GM18520 (cell line): Measurements from ENCODE around the gene IQCM.
A peak's percentile ranks its signal among the peaks of the same experiment; 100 is the strongest.

Source experiments
- ATAC-seq: cut with Tn5 transposase; IDR thresholded peaks from one replicate; pipeline ENCODE4 v1.9.1; 2021; ENCODE audit not compliant: unreplicated experiment

IQCM gene

DNA sequence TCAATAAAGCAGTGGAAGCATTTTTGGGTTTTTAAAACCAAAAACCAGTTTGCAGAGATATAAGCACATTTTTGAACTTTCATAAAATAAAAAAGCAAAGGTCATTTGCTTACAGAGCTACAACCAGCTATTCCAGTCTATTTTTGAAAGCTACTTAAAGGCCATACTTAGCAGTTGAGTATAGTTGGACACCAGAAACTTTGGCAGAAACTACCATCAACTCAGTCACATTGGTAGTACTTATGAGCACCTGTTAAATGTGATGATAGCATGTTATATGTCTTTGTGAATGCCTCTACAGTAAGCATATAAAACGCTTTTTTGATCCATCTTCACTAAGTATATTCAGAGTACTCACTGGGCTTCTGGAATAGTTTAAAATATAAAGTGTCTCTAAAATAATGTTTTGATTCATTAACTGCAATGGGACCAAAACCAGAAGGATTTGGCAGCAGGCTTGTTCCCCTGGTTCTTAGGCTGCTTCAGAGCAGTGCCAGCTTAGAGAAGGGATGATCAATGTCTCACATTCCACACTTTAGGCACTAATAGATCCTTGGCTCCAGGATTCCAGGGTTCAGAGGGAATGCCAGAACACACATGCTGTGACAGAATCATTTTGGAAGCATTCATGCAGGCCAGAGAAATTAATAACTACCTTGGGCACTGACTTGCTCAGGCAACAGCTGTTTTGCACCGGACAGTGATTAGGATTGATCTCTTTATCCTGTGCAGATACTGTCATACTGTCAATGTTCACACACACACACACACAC lies 103.9 kb downstream of the IQCM start:
- ATAC-seq = no peak

DNA sequence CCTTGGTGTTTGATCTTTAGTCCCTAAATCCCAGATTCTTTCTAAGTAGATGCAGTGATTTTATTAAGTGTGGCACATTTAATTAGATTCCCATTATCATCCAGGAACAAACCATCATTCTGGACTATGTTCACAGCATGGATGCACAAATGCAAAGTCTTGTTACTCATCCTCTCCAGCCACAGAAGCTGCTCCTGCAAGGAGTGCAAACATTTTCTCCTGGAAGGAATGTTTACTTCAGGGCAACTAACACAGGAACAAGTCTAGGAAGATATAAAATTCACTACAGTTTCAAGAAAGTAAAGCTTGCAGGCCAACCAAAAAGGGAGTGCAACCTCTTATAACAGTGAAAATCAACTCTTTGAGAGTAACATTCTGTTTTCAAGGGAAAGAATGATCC lies 106.0 kb downstream of the IQCM start:
- ATAC-seq = no peak

DNA sequence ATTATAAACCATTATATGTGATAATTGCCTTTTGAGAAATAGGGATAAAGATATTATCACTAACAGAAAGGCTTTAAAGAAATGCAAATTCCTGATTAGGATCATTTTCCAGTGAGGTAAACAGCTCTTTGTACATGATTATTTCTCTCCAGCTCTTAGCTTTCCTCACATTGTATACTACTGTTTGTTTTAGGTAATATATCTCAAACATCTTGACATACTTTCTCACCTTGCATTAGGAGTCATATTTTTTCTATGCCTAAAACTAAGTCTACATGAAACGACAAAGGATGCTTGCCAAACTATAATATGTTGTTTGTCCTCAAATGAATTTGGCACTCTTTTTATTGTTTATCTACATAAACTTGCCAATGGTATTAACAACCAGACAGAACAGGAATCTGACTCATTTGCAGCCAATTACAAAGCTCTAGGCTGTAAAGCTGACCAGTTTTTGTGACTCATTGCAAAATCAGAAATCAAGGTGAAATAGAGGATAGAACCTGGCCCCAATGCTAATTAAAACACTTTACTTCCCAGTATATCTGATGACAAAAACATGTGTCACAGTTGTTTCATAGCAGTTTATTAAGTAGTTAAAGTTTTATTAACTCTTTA lies 107.0 kb downstream of the IQCM start:
- no peak for ATAC-seq

DNA sequence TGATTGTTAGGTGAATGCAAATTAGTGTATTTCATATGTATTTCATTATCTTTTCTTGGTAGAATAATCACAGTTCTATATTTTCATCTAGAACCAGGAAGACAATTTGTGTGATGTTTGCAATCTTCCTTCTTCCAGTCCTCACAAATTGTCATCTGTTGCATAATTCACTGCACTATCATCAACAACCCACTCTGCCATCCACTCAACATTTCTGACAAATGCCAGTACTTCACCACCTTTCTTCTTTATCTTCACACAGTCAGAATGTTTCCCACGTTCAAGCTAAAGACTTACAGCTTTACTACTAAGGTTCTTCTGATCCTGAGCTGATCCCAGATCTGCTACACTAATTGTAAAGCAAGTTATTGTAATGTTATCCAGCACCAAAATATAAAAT lies 107.8 kb downstream of the IQCM start:
- ATAC-seq = no peak

DNA sequence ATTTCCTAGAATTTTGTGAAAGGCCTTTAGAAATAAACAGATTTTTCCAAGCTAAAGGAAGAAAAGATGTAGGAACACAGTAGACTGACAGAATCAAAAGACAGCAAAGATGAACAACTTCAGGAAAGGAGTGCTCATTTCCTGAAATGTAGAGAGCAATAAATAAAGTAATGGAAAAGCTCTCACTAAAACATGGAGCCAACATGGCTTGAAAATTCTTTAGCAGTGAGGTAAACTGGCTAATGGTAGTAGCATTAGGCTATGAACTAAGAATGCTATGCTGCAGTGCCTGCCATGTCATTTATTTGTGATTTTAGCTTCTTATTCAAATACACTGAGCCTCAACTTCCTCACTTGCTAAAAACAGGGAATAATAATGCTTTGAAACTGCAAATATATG lies 108.7 kb downstream of the IQCM start:
- ATAC-seq = no peak

DNA sequence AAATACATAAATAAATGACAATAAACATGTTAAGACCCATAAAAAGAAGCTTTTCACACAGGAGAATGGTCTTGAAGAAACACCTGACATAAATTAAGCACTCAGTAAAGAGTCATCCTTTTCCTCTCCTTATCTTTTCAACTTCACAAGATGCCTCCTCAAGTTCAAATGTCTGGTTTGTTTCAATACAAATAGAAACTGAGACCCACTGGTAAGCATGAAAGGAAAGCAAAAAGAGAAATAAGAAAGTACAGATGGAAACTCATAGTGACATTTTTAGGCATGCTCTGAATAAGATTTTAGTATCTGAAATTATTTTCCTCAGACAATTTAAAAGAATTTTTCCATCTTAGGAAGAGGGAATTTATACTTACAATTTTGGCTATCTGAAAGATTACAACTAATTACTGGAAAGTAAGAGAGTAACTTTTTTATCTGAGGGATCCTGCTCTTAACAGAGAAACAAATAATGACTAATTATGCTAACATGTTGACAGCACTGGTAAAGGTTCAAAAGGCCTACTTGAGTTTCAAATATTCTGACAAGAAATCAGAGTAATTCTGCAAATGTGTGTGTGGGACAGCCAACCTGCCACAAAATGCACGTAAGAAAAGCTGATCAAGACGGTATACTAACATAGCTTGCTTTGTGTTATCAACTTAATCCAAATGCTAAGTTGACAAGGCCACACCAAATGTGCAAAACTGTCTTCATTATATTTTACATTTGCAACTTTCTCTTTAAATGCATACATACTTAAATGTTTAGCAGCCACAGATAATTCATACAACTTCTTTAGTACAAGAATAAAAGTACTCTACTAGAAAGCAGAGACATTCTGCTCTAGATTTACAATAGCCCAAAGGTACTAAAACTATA lies 113.0 kb downstream of the IQCM start:
- no peak for ATAC-seq

DNA sequence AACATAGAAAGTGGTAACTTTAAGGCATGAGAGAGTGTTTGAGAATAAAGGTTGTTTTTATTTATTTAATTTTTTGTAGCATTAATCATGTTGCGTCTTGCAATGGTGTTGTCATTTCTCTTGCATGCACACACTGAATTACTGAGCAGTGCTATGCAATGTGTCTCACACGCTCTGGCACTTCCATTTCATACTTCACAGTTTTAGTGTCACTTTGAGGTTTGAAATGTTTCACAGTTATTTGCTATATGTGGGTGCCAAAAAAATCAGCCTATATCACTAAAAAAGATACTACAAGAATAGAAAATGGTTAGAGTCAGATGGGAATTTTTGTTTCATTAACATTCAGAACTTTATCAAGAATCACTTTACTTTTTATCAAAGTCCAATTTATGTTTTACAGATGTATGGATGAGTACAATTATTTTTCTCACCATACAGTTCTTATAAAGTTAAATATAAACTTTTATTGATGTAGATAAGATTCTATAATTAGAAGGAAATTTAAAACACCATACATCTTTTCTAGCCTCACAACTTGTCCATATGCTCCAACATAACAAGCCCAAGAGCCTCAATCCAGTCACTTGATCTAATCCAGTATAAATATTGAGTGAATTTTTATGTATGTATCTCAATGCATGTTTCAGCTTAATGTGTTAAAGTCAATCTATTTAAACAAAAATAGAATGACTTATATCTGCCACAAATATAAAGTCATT lies 114.0 kb downstream of the IQCM start:
- ATAC-seq = peak; percentile 39

DNA sequence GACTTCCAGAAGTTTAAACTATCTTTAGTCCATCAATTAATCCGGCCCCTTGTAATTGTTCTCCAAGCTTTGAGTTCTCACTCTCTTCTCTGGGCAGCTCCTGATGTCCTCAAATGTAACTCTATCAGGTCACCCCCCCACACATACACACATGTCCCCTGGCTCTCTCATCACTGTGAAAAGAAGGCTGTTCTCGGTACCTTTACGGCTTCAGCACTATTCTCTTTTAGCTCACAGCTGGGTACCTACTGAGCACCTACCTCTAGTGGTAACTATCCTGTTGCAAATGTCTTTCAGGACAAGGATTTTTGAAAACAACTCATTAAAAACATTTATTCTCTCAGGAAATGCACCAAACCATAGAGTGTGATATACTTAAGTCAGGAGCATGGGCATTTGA lies 115.4 kb downstream of the IQCM start:
- no peak for ATAC-seq

DNA sequence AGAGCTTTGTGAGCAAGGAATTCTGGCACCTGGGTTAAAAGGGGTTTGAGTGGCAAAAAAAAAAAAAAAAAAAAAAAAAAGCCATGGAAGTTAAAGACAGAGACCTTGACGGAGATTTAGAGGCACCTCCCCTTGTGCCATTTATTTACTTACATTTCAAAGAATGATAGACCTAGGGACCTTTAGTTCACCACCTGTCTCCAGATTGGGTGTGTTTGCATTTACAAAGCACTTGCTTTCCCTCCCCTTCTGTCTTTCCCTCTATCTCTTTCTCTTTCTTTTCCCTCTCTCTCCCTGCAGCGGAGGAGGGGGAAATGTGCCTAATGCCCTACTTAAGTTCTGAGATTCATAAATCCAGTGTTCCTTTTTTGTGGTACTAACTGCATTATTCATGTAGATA lies 116.0 kb downstream of the IQCM start:
- no peak for ATAC-seq

DNA sequence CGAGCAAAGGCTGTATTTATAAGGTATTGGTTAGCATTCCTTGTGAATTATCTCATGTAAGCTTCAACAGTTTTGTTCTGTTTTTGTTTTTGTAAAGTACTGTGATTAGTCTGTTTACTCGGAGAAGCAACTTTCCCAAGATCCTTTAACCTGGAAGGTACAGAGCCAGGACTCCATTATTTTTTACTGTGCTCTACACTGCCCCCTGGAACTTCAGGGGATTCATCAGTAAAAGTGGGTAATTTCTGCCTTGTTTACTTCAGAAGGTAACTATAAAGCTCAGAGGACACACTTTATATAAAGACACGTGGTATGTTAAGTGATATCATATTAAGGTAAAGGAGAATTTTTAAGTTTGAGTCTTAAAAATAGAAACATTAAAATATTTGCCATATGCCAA lies 124.9 kb downstream of the IQCM start:
- no peak for ATAC-seq

DNA sequence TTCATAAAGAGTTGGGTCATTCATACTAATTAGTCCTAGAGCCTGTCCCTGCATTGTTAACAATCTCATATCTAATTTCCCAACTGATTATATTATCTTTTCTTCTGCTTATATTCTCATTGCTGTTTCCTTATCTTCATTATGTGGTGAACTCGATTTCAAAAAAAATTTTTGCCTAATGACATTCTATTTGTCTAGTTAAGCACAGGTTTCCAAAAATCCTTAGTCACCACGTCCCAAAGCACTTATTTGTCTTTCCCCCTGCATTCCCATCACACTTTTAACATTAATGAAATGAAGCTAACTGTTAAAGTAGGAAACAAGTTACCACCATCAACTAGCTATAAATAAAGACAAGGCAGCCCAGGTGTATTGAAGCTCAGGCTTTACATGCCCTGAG lies 131.1 kb downstream of the IQCM start:
- no peak for ATAC-seq

DNA sequence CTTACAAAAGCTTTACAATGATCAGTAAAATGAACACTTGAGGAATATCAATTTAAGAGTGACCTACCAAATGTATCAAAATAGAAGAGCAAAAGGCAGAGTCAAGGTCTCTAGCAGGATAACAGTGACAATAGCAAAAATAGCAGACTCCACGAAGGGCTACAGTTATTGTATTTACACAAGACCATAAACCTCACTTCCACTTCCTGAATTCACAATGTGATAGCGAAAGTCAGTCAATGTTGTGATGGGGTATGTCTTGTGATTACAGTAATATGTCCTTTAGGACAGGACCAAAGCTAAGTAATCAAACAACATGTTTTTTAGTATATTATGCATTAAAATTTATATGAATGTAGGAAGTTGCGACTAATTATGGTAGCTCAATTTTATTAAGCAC lies 139.6 kb downstream of the IQCM start:
- peak; percentile 81 for ATAC-seq

DNA sequence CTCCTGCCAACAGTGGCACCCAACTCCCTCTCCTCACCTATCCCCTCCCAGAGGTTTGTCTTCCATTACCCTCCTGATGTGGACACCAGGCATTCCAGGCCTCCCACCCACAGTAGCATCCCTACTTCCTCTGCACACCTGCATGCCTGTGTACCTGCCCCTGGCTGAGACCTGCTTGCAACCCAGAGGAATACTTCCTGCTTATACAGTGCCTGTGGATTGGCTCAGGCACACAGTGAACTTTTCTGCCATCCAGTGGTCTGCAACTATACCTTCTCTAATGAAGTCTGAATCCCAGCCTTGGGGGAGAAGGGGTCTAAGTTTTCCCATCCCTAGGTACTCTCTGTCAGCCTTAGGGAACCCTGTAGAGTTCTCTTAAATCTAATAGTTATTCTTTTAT lies 169.9 kb downstream of the IQCM start:
- no peak for ATAC-seq

DNA sequence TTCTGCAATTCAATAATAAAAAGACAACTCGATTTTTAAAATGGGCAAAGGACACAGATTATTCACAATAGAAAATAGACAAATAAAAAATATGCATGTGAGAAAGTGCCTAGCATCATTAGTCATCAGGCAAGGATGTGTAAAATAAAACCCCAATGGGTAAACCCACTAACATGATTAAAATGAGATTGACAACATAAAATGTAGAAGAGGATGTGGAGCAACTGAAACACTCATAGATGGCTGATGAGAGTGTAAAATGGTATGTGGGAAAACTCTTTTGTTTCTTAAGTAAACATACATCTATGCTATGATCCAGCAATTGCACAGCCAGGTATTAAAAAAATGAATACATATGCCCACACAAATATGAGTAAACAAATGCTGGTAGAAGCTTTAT lies 177.6 kb downstream of the IQCM start:
- ATAC-seq = no peak

DNA sequence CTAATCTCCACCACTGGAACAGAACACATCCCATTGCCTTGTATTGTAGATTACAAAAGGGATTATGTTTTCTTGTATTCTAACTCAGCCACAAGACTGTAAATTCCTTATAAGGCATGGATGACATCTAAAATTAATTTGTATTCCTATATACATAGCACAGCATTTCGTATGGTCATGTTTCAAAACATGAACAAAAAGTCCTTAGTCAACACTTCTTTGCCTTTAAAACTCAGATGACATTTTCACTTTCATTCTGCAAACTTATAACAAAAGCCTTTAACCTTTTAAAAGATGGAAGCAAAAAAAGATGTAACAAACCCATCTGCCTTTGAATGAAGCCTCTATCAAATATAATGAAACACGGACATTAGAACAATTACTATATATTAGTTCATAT lies 181.3 kb downstream of the IQCM start:
- no peak for ATAC-seq

DNA sequence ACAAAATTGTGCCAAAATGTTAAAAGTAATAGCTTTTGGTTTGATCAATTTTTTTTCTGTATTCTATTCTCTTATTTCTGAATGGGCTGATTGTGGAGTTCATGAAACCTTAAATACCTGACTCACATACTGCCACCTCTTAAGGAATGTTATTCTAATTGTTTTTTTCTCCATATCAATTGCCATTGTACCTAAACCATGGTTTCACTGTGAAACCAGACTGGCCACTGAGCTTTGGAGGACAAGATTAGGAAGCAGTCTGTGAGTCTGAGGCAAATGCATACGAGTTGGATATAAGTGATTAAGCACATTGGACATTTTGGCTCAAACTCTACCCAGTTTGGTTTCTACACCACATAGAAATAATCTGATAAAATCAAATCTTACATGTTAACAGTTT lies 184.0 kb downstream of the IQCM start:
- no peak for ATAC-seq

DNA sequence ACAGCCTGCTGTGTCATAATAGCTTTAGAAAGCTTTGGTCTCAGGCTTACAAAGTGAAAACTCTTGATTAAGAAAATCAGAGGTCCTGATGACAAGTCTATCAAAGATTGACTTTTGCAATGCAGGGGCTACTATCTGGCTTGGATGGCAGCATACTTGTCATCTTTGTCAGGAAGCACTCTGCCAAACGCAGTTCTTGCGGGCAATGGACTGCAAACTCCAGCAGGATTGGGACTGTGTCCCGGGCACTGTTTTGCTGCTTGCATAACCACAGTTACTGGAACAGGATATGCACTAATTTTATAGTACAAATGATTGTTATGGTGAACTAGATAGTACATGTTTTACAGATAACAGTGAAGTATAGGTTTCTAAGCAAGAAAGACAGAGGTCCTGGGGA lies 185.6 kb downstream of the IQCM start:
- ATAC-seq = no peak

DNA sequence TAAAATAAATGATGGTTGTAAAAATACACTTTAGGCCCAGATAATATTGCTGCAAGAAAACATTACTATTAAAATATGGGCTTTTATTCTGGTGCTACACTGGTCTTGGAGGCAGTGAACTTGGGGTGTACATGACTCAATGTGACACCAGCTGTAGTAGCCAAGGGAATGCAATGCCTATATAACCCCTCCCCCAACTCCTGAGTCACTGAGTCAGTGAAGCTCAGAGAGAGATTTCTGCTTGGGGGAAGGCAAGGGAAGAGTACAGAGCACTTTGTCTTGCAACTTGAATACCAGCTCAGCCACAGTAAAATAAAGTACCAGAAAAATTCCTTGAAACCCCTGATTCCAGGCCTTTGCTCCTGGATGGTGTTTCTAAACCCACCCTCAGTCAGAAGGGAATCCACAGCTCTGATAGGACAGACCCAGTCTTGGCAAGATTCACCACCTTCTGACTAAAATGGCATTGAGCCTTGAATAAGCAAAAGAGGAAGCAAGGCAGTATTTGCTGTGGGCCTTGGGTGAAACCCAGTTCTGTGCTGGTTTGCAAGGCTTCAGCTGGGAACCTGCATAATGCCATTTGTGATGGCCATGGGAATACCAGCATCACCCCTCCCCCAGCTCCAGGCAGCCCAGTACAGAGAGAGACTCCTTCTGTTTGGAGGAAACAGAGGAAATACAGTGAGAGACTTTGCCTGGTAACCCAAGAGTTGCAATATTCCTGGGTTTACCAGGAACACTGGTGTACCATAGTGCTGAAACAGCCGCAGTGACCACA lies 209.9 kb downstream of the IQCM start:
- no peak for ATAC-seq

DNA sequence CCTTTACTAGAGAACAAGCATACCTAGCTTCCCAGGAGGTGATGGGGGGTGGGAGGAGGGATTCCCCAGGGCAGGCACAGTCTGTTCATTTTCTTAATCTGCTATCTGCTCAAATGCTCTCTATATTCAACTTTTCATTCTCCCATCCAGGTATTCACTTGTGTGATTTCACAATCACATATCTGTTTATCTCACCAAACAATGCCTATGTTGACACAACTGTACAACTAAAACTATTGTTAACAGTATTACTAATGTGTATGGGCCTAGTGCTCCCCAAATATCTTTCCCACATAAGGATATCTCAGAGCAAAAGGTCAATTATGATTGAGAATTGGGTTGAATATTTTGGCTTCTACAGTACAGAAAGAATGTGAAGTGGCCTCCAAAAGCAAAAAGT lies 210.8 kb downstream of the IQCM start:
- no peak for ATAC-seq

DNA sequence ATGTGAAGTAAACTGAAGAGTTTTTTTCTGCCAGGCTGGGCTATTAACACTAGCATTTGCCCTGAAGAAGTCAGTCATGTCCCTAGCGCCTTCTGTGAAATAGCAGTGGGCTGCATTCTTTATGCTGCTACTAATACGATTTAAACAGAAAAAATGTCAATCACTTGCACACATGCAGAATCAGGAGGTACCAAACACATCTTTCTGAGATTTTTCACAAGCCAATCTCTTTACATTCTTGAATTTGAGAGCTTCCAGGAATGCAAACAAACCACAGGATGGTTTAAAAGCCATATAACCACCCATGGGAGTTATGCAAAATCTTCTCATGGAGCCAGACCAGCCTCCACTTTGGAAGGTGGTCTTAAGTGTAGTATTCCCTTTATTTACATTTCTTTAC lies 220.1 kb downstream of the IQCM start:
- no peak for ATAC-seq

DNA sequence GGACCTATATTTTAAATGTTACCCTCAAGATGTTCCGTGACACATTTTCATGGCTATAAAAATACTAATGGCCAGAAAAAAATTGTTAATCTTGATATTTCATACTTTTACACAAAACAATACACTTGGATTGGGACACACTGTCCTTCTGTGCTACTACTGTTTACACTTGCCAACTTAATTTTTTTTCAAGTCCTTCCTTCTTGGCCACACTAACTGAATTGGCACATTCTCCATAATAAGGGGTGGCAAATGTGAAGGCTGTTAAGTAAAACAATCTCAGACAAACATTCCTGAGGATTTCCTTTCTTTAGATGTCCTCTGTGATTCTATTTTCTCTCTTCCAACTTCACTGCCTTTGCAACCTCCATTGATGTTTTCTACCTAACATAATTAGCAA lies 225.8 kb downstream of the IQCM start:
- ATAC-seq = no peak
